SK-N-SH (cell line): ENCODE results near the gene PHC2. TPM values are rescaled to one million over a fixed set of nuclear protein-coding genes. Genes with fewer than 3 reads are reported as not detected.

Source experiments
- CTCF ChIA-PET: fragments of 300-600, 350-600 bp; formaldehyde crosslinking; extraction: SDS; loops from one replicate; lab custom pipeline; 2021; lab: Yijun Ruan, JAX
- POLR2A ChIA-PET: fragments of 350-600 bp; sonication (Branson Sonifier 250); formaldehyde crosslinking; extraction: SDS; loops from one replicate; lab custom pipeline; 2020; ENCODE audit warnings: antibody characterized with exemption, inconsistent platforms; lab: Yijun Ruan, JAX
- DNase-seq: peaks from one replicate; pipeline ENCODE4 v3.0.0; 2012
- H2AFZ ChIP-seq: fragments of 200-600 bp; sonication (generic); 2 replicates; pipeline ENCODE4 v1.8.1; 2016; ENCODE audit warnings: antibody characterized with exemption, mild to moderate bottlenecking, low read depth
- H3F3A ChIP-seq: fragments of 200-600 bp; sonication (generic); replicated peaks from 2 replicates; pipeline ENCODE3; 2016; ENCODE audit warnings: antibody characterized with exemption, mild to moderate bottlenecking; ENCODE audit not compliant: insufficient read depth
- H3K27ac ChIP-seq, 2 experiments: fragments of 200-500 bp in 1 of 2; fragments of 200-600 bp in 1 of 2; sonication (Bioruptor generic) in 1 of 2; sonication (generic), shearing (Covaris generic) in 1 of 2; 2 replicates each; pipeline versions ENCODE4 v1.5.1 to v1.6.1; 2014 to 2016; ENCODE audit warnings: low read depth in 2 of 2, inconsistent platforms in 1 of 2, low read length in 1 of 2, mild to moderate bottlenecking in 1 of 2, mixed read lengths in 1 of 2
- H3K27me3 ChIP-seq: fragments of 200-600 bp; sonication (generic), shearing (Covaris generic); 2 replicates; pipeline ENCODE4 v1.6.1; 2016; ENCODE audit warnings: mixed run types; ENCODE audit not compliant: insufficient read depth
- H3K36me3 ChIP-seq, 2 experiments: fragments of 200-500 bp in 1 of 2; fragments of 200-600 bp in 1 of 2; sonication (Bioruptor generic) in 1 of 2; sonication (generic) in 1 of 2; replicated peaks in 1 of 2; 2 replicates each; pipeline versions ENCODE3 to v1.5.1; 2014 to 2016; ENCODE audit warnings: low read length in 1 of 2, mild to moderate bottlenecking in 1 of 2; ENCODE audit not compliant: insufficient read depth in 2 of 2, control insufficient read depth in 1 of 2
- H3K4me1 ChIP-seq, 2 experiments: fragments of 200-500 bp in 1 of 2; fragments of 200-600 bp in 1 of 2; sonication (Bioruptor generic) in 1 of 2; sonication (generic), shearing (Covaris generic) in 1 of 2; 2 replicates each; pipeline versions ENCODE4 v1.5.1 to v1.6.1; 2014 to 2016; ENCODE audit warnings: low read depth in 1 of 2, low read length in 1 of 2, mixed run types in 1 of 2; ENCODE audit not compliant: insufficient read depth in 2 of 2, control insufficient read depth in 1 of 2
- H3K4me2 ChIP-seq: fragments of 200-600 bp; sonication (generic), shearing (Covaris generic); 2 replicates; pipeline ENCODE4 v1.6.1; 2017; ENCODE audit warnings: mixed run types
- H3K4me3 ChIP-seq, 2 experiments: fragments of 200-500 bp in 1 of 2; fragments of 200-600 bp in 1 of 2; sonication (Bioruptor generic) in 1 of 2; sonication (generic), shearing (Covaris generic) in 1 of 2; 2 replicates each; pipeline versions ENCODE4 v1.5.1 to v1.8.1; 2014 to 2016; ENCODE audit warnings: low read depth in 2 of 2, inconsistent platforms in 1 of 2, low read length in 1 of 2, mild to moderate bottlenecking in 1 of 2, mixed read lengths in 1 of 2, moderate library complexity in 1 of 2
- H3K79me2 ChIP-seq: fragments of 200-600 bp; sonication (generic); 2 replicates; pipeline ENCODE4 v1.8.1; 2017; ENCODE audit warnings: mild to moderate bottlenecking; ENCODE audit not compliant: insufficient read depth
- H3K9ac ChIP-seq: fragments of 200-600 bp; sonication (generic); 2 replicates; pipeline ENCODE4 v1.6.1; 2017; ENCODE audit warnings: mixed run types
- H3K9me2 ChIP-seq: fragments of 200-600 bp; sonication (generic); 2 replicates; pipeline ENCODE4 v1.6.1; 2017; ENCODE audit warnings: mixed run types
- H3K9me3 ChIP-seq: fragments of 200-600 bp; sonication (generic); 2 replicates; pipeline ENCODE4 v1.6.1; 2017; ENCODE audit warnings: mixed run types, mild to moderate bottlenecking, moderate library complexity
- H4K20me1 ChIP-seq: fragments of 200-600 bp; sonication (generic); 2 replicates; pipeline ENCODE4 v1.6.1; 2017; ENCODE audit warnings: mild to moderate bottlenecking, mixed run types; ENCODE audit not compliant: insufficient read depth
- EP300 ChIP-seq, 2 experiments: IDR thresholded peaks; 2 replicates each; pipeline versions ENCODE4 v1.4.0 to v1.6.1; 2012; ENCODE audit warnings: borderline replicate concordance in 1 of 2, low read depth in 1 of 2, low read length in 1 of 2
- JUND ChIP-seq: IDR thresholded peaks from 2 replicates; pipeline ENCODE4 v1.4.0; 2012
- MXI1 ChIP-seq: IDR thresholded peaks from 2 replicates; pipeline ENCODE4 v1.6.1; 2012; ENCODE audit warnings: mild to moderate bottlenecking, low read depth, low read length, improper control_type of control experiment
- SMC3 ChIP-seq: IDR thresholded peaks from 2 replicates; pipeline ENCODE4 v1.6.1; 2012; ENCODE audit warnings: low read depth, low read length, improper control_type of control experiment
- WGBS: methylation state at CpG from one replicate; pipeline ENCODE4 v1.1.6; 2017; ENCODE audit warnings: low lambda C conversion rate; 5-methylcytosine and 5-hydroxymethylcytosine counted together
- polyA plus RNA-seq, 3 experiments: library from polyadenylated mRNA; depleted of rRNA; stranded (reverse); fragments of >200 nt; gene quantifications; 2 replicates each; pipeline ENCODE4 v1.2.3, GENCODE V29; 2012
- TF ChIP-seq, protein P1 (sequence below): fragments of 150-350 bp; IDR thresholded peaks from 2 replicates; pipeline ENCODE4 v1.6.1; 2016; ENCODE audit warnings: mild to moderate bottlenecking, low read depth, low read length
- TF ChIP-seq, protein P2 (sequence below): IDR thresholded peaks from 2 replicates; pipeline ENCODE4; 2012
- TF ChIP-seq, protein P3 (sequence below): IDR thresholded peaks from 2 replicates; pipeline ENCODE4 v1.4.0; 2012; ENCODE audit warnings: low read depth, borderline replicate concordance

PHC2 gene
- polyA plus RNA-seq, 1 of the 3 experiments (the other 2 are of a cell fraction), result 98.7 TPM

DNA sequence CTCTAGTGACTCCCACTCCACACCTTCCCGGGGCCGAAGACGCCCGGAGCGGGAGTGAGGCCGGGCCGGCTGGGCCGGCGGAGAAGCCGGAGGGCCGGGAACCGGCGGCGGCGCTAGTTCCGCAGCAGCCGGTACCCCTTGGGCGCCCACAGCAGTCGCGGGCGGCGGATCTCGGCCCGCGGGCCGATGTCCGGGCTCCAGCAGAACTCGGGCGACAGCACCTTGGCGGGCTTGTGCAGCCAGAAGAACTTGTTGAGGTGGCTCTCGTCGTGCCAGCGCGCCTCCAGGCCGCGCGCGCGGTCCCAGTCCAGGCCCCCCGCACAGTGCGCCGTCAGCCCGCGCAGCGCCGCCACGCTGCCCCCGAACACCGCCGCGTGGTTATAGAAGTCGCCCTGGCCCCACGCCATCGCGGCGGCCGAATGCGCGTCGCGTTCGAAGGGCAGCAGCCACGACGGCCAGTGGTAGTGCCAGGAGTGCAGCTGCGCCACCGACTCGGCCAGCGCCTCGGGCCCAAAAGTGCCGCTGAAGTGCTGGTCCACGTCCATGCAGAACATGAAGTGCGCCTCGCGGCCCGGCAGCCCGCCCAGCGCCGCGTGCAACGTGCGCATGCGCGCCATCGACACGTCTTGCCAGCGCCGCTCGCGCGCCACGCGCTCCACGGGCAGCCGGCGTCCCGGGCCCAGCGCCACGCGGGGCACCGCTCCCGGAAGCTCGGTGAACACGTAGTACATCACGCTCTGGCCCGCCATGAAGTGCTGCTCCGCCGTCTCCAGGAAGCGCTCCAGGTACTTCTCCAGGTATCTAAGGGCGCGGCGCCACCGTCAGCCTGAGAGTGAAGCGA lies 124.0 kb downstream of the PHC2 start:
- Histone ChIP-seq H2AFZ (no peak overlapping the region), H3K4me1 (no peaks in the 10 kb centered on the region; a peak in 1 of 4 replicates), H3F3A (no peaks in the 10 kb centered on the region), H3K27ac (no peak overlapping the region), H3K27me3 (no peaks in the 10 kb centered on the region), H4K20me1 (no peaks in the 10 kb centered on the region), H3K9me2 (no peaks in the 10 kb centered on the region), H3K9me3 (no peaks in the 10 kb centered on the region), H3K4me3 (no peak overlapping the region), H3K79me2 (no peaks in the 10 kb centered on the region), H3K36me3 (peaks cover 0 to 2% of the 10 kb centered on the region in 2 experiments), H3K4me2 (no peak overlapping the region), H3K9ac (no peak overlapping the region)
- TF ChIP-seq EP300 (IDR thresholded peaks at IDR 0.05; ENCODE audit: borderline replicate concordance in 1 of 2, low read depth in 1 of 2, low read length in 1 of 2), result no peak
- TF ChIP-seq, protein P1, sequence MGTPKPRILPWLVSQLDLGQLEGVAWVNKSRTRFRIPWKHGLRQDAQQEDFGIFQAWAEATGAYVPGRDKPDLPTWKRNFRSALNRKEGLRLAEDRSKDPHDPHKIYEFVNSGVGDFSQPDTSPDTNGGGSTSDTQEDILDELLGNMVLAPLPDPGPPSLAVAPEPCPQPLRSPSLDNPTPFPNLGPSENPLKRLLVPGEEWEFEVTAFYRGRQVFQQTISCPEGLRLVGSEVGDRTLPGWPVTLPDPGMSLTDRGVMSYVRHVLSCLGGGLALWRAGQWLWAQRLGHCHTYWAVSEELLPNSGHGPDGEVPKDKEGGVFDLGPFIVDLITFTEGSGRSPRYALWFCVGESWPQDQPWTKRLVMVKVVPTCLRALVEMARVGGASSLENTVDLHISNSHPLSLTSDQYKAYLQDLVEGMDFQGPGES, result no peak
- TF ChIP-seq MXI1, result no peak
- TF ChIP-seq, protein P2, sequence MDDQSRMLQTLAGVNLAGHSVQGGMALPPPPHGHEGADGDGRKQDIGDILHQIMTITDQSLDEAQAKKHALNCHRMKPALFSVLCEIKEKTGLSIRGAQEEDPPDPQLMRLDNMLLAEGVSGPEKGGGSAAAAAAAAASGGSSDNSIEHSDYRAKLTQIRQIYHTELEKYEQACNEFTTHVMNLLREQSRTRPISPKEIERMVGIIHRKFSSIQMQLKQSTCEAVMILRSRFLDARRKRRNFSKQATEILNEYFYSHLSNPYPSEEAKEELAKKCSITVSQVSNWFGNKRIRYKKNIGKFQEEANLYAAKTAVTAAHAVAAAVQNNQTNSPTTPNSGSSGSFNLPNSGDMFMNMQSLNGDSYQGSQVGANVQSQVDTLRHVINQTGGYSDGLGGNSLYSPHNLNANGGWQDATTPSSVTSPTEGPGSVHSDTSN, result no peak
- TF ChIP-seq JUND, result no peak
- TF ChIP-seq, protein P3, sequence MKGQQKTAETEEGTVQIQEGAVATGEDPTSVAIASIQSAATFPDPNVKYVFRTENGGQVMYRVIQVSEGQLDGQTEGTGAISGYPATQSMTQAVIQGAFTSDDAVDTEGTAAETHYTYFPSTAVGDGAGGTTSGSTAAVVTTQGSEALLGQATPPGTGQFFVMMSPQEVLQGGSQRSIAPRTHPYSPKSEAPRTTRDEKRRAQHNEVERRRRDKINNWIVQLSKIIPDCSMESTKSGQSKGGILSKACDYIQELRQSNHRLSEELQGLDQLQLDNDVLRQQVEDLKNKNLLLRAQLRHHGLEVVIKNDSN, result no peak
- no peak for TF ChIP-seq SMC3
- WGBS, result 97% methylated on average over 94 of the region's 113 CpGs
- POLR2A ChIA-PET, result no interaction called here
- CTCF ChIA-PET, result interaction anchor here (1.4 to 1.9 kb wide), 2 partner anchors 8 to 13 kb away, joined by 4 to 9 read pairs; no protein-coding TSS in a partner anchor
- no peak for DNase-seq

DNA sequence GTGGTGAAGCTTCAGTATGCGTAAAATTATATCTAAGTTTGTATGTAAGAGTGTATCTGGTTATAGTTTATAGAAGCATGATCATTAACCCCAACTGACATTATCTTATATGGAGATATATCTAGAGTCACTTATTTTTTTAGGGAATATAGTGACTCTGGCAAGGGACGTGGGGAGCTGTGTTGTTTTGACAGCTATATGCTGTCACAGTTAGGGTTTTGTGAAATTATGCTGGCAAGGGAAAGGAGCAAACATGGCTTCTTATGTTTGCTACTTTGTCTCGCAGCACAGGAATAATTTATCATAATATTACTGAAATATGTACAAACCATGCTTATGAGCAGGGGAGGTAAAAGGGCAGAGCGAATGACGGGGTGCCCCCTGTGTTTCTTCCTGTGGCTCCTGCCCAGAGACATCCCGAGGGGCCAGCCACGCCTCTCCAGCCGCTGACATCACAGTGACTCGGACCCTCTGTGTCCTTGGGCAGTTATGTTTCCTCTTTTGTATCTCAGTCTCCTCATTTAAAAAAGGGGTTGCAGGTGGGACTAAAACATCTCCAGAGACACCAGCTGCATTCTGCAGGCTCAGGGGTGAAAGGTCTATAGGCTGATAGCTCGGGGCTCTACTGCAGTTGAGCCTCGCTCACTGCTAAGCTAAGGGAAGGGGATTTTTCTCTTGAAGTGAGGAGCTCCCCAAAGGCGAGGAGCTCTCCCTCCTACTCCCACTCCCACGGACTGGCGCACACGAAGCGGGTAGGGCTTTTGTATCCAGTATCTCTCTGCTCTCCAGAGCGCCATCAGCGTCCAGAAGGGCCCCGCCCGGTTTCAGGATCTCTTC lies 124.9 kb downstream of the PHC2 start:
- Histone ChIP-seq H3K4me3 (no peak overlapping the region), H3K27ac (no peak overlapping the region), H2AFZ (no peak overlapping the region), H3K9me3 (no peaks in the 10 kb centered on the region), H3K4me1 (no peaks in the 10 kb centered on the region; a peak in 1 of 4 replicates), H3K4me2 (no peak overlapping the region), H3K36me3 (peaks cover 0 to 5% of the 10 kb centered on the region in 2 experiments), H3K9ac (no peak overlapping the region), H3K9me2 (no peaks in the 10 kb centered on the region), H4K20me1 (no peaks in the 10 kb centered on the region), H3K79me2 (no peaks in the 10 kb centered on the region), H3K27me3 (no peaks in the 10 kb centered on the region)
- DNase-seq, result no peak
- POLR2A ChIA-PET, result no interaction called here
- 93% methylated on average over 19 of the region's 20 CpGs for WGBS
- CTCF ChIA-PET, result interaction anchor here (1.1 to 2.0 kb wide), 4 partner anchors 10 to 165 kb away, joined by 3 to 10 read pairs (median 4); no protein-coding TSS in a partner anchor
- TF ChIP-seq SMC3, result no peak
- TF ChIP-seq, all 33 proteins: peak for 0
- no peaks in the 10 kb centered on the region for H3F3A ChIP-seq
